ENCODE results near the gene CNN2. TPM values are rescaled to one million over a fixed set of nuclear protein-coding genes. Genes with fewer than 3 reads are reported as not detected.

The CNN2 gene
- total and polyA plus RNA-seq, 2 of the 8 experiments (the other 6 are each of a cell fraction or from before 2014, with no cell fraction given) = 189 to 551 TPM

DNA sequence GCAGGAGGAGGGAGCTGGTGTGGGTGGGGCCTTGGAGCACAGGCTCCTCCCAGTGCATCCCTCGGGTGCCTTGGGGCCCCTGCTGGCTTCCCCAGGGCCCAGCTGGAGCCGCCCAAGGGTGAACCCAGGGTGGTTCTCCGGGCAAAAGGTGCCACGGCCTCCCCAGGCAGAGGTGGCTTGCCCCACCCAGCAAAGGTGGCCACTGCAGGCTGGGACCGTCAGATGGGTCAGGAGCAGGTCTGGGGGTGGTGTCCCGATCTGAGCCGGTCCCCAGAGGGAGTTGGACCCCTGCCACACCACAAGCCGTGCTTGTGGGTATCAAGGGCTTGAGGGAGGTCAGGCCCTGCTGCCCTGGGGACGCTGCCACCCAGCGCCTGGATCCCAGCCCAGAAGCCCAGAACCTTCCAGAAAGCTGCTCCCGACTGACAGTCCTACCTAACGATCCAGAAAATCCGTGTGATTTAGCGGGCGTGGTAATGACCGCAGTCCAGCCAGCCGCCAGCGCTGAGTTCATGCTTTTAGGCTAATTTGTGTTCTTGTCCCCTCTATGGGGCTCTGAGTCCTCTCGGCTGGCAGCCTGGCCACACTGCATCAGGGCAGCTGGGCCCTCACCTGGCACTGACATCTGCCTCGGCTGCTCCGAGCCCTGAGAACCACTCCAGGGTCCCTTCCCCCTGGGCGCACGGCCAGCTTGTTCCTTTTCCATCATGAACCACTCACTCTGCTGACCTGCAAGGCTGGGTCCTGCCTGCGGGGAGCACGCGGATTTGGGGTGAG is 31.2 kb upstream of the CNN2 start (continued):
- TF ChIP-seq GABPA (IDR thresholded peaks at IDR 0.05; ENCODE audit: borderline replicate concordance, insufficient read depth, low read length) (no peak), PHF8 (conservative IDR thresholded peaks at IDR 0.05; ENCODE audit: low read depth, low read length) (no peak), RAD21 (IDR thresholded peaks at IDR 0.05 in 1 of 2, conservative IDR thresholded peaks at IDR 0.05 in 1 of 2; ENCODE audit: low read depth in 2 of 2, low read length in 2 of 2) (no peak), NANOG (IDR thresholded peaks at IDR 0.05; ENCODE audit: insufficient read depth, low read depth, low read length, poor library complexity, severe bottlenecking) (no peak), KDM5A (IDR thresholded peaks at IDR 0.05; ENCODE audit: low read length) (no peak), POLR2A (IDR thresholded peaks at IDR 0.05; ENCODE audit: control extremely low read depth in 1 of 2, low read depth in 2 of 2, low read length in 2 of 2) (no peak), CHD2 (IDR thresholded peaks at IDR 0.05; ENCODE audit: low read length) (no peak)

Data from H1 (cell line).